Heart left ventricle (tissue), 16 donors: ENCODE measurements around the gene CEACAM5. TPM values are rescaled to one million over a fixed set of nuclear protein-coding genes. Genes with fewer than 3 reads are reported as not detected.

Experiments used
- ATAC-seq, 4 donors: fragments of 200-7000 bp; cut with Tn5 transposase; one replicate each; pipeline ENCODE4 v1.9.1; 2020 to 2022; ENCODE audit warnings: moderate library complexity in 4 of 4, mild to moderate bottlenecking in 3 of 4, moderate number of reproducible peaks in 1 of 4
- DNase-seq, 5 donors: peaks; one replicate each; pipeline ENCODE4 v3.0.0-alpha.2; 2020
- H3K27ac ChIP-seq, 12 donors: fragments of 200-600 bp; sonication (generic) in 4 of 12; one replicate each; pipeline versions ENCODE4 v1.5.0 to v1.8.0; 2016 to 2022; ENCODE audit warnings: mild to moderate bottlenecking in 2 of 12
- H3K27me3 ChIP-seq, 9 donors: fragments of 200-600 bp; sonication (generic) in 2 of 9; one replicate each; pipeline versions ENCODE4 v1.5.1 to v1.8.0; 2016 to 2022; ENCODE audit warnings: mild to moderate bottlenecking in 3 of 9
- H3K36me3 ChIP-seq, 9 donors: fragments of 200-600 bp; sonication (generic) in 2 of 9; one replicate each; pipeline versions ENCODE4 v1.5.0 to v1.8.0; 2018 to 2022; ENCODE audit warnings: mild to moderate bottlenecking in 2 of 9
- H3K4me1 ChIP-seq, 12 donors: fragments of 200-600 bp; sonication (generic) in 4 of 12; one replicate each; pipeline versions ENCODE4 v1.5.0 to v1.8.0; 2016 to 2022; ENCODE audit warnings: mild to moderate bottlenecking in 3 of 12
- H3K4me3 ChIP-seq, 12 donors: fragments of 200-600 bp; sonication (generic) in 4 of 12; one replicate each; pipeline versions ENCODE4 v1.5.0 to v1.8.0; 2017 to 2022; ENCODE audit warnings: mild to moderate bottlenecking in 9 of 12, moderate library complexity in 4 of 12
- H3K9me3 ChIP-seq, 12 donors: fragments of 200-600 bp; sonication (generic) in 4 of 12; one replicate each; pipeline versions ENCODE4 v1.5.0 to v1.8.0; 2016 to 2022; ENCODE audit warnings: mild to moderate bottlenecking in 1 of 12
- POLR2A ChIP-seq, 2 donors: fragments of 450-650 bp; IDR thresholded peaks; one replicate each; pipeline ENCODE4 v1.6.1; 2017; ENCODE audit warnings: antibody characterized with exemption in 2 of 2, mild to moderate bottlenecking in 2 of 2, moderate library complexity in 2 of 2
- WGBS, 4 donors: extraction: QIAGEN DNeasy Blood & Tissue Kit in 2 of 4; methylation state at CpG; one replicate each; pipeline versions ENCODE4 v1.1.5 to v1.1.7; 2013 to 2018; 5-methylcytosine and 5-hydroxymethylcytosine counted together
- intact Hi-C, 10 donors: fragments of 100-400 bp; cut with DNase I; formaldehyde crosslinking; loops; one replicate each; pipeline versions ENCODE4 v1.11.1 to v1.14.2; 2022
- polyA plus RNA-seq, 2 donors: library from polyadenylated mRNA; stranded (reverse); fragments of 200-250 nt; gene quantifications; one replicate each; pipeline ENCODE4 v1.2.3, GENCODE V29; 2013
- total RNA-seq, 9 donors: library from RNA; depleted of rRNA in 2 of 9; stranded (reverse); fragments of >200 nt in 2 of 9; fragmentation: NEBNext Ultra II Directional in 3 of 9; extraction: Animal tissue kit (Norgen Biotek cat#: 25700) in 3 of 9; gene quantifications; one replicate each; pipeline versions ENCODE4 v1.1.0 to v1.2.4, GENCODE V29; 2016 to 2023
- TF ChIP-seq, protein P1 (sequence below), 12 donors: fragments of 200-600 bp; sonication (generic) in 4 of 12; IDR thresholded peaks; one replicate each; pipeline versions ENCODE4 v1.5.0 to v1.8.0; 2018 to 2022; ENCODE audit warnings: antibody characterized with exemption in 12 of 12, mild to moderate bottlenecking in 5 of 12
- donor health status: ischemic (EF 13 %, LVEDD 7.1; RV severe dilation, severe dysfunction).
- donor health status: healthy with polysubstance abuse.
- donor health status: DM: no; HTN: yes; CAD: no.
- donor health status: DM: no; HTN: no; CAD: no.
- donor health status: ischemic (EF 25% LVEDD 6.9; RV normal size, moderate dysfunction).
- donor health status: ischemic (EF 25% LVEDD 5.7; RV mildly dilated, moderate dysfunction).
- donor health status: healthy.
- donor health status: DM: yes; HTN: yes; CAD: no.
- donor health status: ischemic (EF 35%, LVEDD 5.7; RV mildly dilated, moderate dysfunction).
- donor health status: nonischemic (EF 11% LVEDD 7.7; RV severe dilation, severe dysfunction).
- donor health status: DM: yes; HTN: yes; CAD: no.
- donor health status: PGD.
- donor health status: ischemic (EF 29% LVEDD 5.4; RV normal size, mild dysfunction).
- donor health status: nonischemic (EF 23%, LVEDD 6.1; RV moderate dilation, normal function).

The CEACAM5 gene
- total and polyA plus RNA-seq, 11 donors = 0.22 to 0.75 TPM; not detected in 9

DNA sequence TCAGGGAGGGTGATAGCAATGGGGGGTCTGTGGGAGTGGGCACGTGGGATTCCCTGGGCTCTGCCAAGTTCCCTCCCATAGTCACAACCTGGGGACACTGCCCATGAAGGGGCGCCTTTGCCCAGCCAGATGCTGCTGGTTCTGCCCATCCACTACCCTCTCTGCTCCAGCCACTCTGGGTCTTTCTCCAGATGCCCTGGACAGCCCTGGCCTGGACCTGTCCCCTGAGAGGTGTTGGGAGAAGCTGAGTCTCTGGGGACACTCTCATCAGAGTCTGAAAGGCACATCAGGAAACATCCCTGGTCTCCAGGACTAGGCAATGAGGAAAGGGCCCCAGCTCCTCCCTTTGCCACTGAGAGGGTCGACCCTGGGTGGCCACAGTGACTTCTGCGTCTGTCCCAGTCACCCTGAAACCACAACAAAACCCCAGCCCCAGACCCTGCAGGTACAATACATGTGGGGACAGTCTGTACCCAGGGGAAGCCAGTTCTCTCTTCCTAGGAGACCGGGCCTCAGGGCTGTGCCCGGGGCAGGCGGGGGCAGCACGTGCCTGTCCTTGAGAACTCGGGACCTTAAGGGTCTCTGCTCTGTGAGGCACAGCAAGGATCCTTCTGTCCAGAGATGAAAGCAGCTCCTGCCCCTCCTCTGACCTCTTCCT, 11.1 kb upstream of the CEACAM5 start:
- H3K27ac ChIP-seq = no peak overlapping the region
- TF ChIP-seq POLR2A (IDR thresholded peaks at IDR 0.05) = no peak
- TF ChIP-seq, protein P1, sequence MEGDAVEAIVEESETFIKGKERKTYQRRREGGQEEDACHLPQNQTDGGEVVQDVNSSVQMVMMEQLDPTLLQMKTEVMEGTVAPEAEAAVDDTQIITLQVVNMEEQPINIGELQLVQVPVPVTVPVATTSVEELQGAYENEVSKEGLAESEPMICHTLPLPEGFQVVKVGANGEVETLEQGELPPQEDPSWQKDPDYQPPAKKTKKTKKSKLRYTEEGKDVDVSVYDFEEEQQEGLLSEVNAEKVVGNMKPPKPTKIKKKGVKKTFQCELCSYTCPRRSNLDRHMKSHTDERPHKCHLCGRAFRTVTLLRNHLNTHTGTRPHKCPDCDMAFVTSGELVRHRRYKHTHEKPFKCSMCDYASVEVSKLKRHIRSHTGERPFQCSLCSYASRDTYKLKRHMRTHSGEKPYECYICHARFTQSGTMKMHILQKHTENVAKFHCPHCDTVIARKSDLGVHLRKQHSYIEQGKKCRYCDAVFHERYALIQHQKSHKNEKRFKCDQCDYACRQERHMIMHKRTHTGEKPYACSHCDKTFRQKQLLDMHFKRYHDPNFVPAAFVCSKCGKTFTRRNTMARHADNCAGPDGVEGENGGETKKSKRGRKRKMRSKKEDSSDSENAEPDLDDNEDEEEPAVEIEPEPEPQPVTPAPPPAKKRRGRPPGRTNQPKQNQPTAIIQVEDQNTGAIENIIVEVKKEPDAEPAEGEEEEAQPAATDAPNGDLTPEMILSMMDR (IDR thresholded peaks at IDR 0.05) = no peak
- WGBS, 4 donors = 48 to 66% (median 56%) methylated on average over 7 to 9 of the region's 9 CpGs
- no peak overlapping the region for H3K4me3 ChIP-seq
- H3K27me3 ChIP-seq = peaks cover 0 to 33% (median 3%) of the 10 kb centered on the region in 9 donors
- no peaks in the 10 kb centered on the region for H3K4me1 ChIP-seq
- H3K36me3 ChIP-seq = no peaks in the 10 kb centered on the region
- intact Hi-C loops = no loop called here
- ATAC-seq = no peak
- DNase-seq = peak in 1 of 5 donors; percentile 20
- peaks cover 0 to 13% (median 0%) of the 10 kb centered on the region in 12 donors for H3K9me3 ChIP-seq

DNA sequence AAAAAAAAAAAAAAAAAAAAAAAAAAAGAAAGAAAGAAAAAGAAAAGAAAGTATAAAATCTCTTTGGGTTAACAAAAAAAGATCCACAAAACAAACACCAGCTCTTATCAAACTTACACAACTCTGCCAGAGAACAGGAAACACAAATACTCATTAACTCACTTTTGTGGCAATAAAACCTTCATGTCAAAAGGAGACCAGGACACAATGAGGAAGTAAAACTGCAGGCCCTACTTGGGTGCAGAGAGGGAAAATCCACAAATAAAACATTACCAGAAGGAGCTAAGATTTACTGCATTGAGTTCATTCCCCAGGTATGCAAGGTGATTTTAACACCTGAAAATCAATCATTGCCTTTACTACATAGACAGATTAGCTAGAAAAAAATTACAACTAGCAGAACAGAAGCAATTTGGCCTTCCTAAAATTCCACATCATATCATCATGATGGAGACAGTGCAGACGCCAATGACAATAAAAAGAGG, 9.6 kb upstream of the CEACAM5 start:
- Histone ChIP-seq H3K36me3 (no peaks in the 10 kb centered on the region), H3K4me3 (no peak overlapping the region), H3K27ac (no peak overlapping the region), H3K27me3 (peaks cover 0 to 46% (median 5%) of the 10 kb centered on the region in 9 donors), H3K4me1 (no peaks in the 10 kb centered on the region), H3K9me3 (no peaks in the 10 kb centered on the region)
- TF ChIP-seq POLR2A (IDR thresholded peaks at IDR 0.05) = no peak
- TF ChIP-seq, protein P1 (IDR thresholded peaks at IDR 0.05) = no peak
- DNase-seq (no peak), ATAC-seq (no peak)
- intact Hi-C loops = no loop called here
- 60 to 70% (median 64%) methylated on average over 1 of the region's 1 CpG for WGBS, 4 donors

DNA sequence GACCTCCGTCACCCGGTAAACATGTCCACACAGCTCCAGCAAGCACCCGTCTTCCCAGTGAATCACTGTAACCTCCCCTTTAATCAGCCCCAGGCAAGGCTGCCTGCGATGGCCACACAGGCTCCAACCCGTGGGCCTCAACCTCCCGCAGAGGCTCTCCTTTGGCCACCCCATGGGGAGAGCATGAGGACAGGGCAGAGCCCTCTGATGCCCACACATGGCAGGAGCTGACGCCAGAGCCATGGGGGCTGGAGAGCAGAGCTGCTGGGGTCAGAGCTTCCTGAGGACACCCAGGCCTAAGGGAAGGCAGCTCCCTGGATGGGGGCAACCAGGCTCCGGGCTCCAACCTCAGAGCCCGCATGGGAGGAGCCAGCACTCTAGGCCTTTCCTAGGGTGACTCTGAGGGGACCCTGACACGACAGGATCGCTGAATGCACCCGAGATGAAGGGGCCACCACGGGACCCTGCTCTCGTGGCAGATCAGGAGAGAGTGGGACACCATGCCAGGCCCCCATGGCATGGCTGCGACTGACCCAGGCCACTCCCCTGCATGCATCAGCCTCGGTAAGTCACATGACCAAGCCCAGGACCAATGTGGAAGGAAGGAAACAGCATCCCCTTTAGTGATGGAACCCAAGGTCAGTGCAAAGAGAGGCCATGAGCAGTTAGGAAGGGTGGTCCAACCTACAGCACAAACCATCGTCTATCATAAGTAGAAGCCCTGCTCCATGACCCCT, 9.0 kb upstream of the CEACAM5 start:
- no peaks in the 10 kb centered on the region for H3K4me1 ChIP-seq
- TF ChIP-seq POLR2A (IDR thresholded peaks at IDR 0.05) = no peak
- TF ChIP-seq, protein P1 (IDR thresholded peaks at IDR 0.05) = no peak
- intact Hi-C loops = no loop called here
- peaks cover 0 to 52% (median 8%) of the 10 kb centered on the region in 9 donors for H3K27me3 ChIP-seq
- H3K4me3 ChIP-seq = no peak overlapping the region
- H3K27ac ChIP-seq = no peak overlapping the region
- WGBS, 4 donors = 68 to 73% (median 71%) methylated on average over 11 to 17 of the region's 17 CpGs
- no peaks in the 10 kb centered on the region for H3K9me3 ChIP-seq
- DNase-seq (peak in 1 of 5 donors; percentile 40), ATAC-seq (no peak)
- H3K36me3 ChIP-seq = no peaks in the 10 kb centered on the region

DNA sequence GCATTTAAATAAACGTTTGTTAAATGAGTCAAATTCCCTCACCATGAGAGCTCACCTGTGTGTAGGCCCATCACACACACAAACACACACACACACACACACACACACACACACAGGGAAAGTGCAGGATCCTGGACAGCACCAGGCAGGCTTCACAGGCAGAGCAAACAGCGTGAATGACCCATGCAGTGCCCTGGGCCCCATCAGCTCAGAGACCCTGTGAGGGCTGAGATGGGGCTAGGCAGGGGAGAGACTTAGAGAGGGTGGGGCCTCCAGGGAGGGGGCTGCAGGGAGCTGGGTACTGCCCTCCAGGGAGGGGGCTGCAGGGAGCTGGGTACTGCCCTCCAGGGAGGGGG, 8.5 kb upstream of the CEACAM5 start:
- H3K36me3 ChIP-seq = no peaks in the 10 kb centered on the region
- 33 to 53% (median 50%) methylated on average over 2 of the region's 2 CpGs for WGBS, 4 donors
- H3K4me1 ChIP-seq = no peaks in the 10 kb centered on the region
- peaks cover 0 to 55% (median 10%) of the 10 kb centered on the region in 9 donors for H3K27me3 ChIP-seq
- no peak overlapping the region for H3K4me3 ChIP-seq
- peak in 1 of 5 donors; percentile 14 for DNase-seq
- intact Hi-C loops = no loop called here
- no peak for ATAC-seq
- H3K9me3 ChIP-seq = no peaks in the 10 kb centered on the region
- TF ChIP-seq, protein P1 (IDR thresholded peaks at IDR 0.05) = no peak
- no peak for TF ChIP-seq POLR2A (IDR thresholded peaks at IDR 0.05)
- no peak overlapping the region for H3K27ac ChIP-seq
